HUES6 (cell line): Measurements from ENCODE around the gene HNF4A.

Experiments
- H3K27ac ChIP-seq: 2 replicates; pipeline ENCODE4 v1.7.0; 2013; ENCODE audit warnings: low read depth, mild to moderate bottlenecking, low read length, inconsistent platforms
- H3K27me3 ChIP-seq: 2 replicates; pipeline ENCODE4 v1.6.1; 2013; ENCODE audit warnings: low read length; ENCODE audit not compliant: control insufficient read depth, insufficient read depth
- H3K36me3 ChIP-seq: 2 replicates; pipeline ENCODE4 v1.6.1; 2013; ENCODE audit warnings: low read length; ENCODE audit not compliant: control insufficient read depth, insufficient read depth
- H3K4me1 ChIP-seq: 2 replicates; pipeline ENCODE4 v1.6.1; 2013; ENCODE audit warnings: low read length; ENCODE audit not compliant: control insufficient read depth, insufficient read depth
- H3K4me3 ChIP-seq: 2 replicates; pipeline ENCODE4 v1.5.1; 2013; ENCODE audit warnings: low read depth, low read length
- H3K9ac ChIP-seq: one replicate; pipeline ENCODE4 v1.6.1; 2013; ENCODE audit warnings: mild to moderate bottlenecking, low read length
- H3K9me3 ChIP-seq: 2 replicates; pipeline ENCODE4 v1.6.1; 2013; ENCODE audit warnings: low read depth, low read length; ENCODE audit not compliant: control insufficient read depth, insufficient read depth

HNF4A gene

DNA sequence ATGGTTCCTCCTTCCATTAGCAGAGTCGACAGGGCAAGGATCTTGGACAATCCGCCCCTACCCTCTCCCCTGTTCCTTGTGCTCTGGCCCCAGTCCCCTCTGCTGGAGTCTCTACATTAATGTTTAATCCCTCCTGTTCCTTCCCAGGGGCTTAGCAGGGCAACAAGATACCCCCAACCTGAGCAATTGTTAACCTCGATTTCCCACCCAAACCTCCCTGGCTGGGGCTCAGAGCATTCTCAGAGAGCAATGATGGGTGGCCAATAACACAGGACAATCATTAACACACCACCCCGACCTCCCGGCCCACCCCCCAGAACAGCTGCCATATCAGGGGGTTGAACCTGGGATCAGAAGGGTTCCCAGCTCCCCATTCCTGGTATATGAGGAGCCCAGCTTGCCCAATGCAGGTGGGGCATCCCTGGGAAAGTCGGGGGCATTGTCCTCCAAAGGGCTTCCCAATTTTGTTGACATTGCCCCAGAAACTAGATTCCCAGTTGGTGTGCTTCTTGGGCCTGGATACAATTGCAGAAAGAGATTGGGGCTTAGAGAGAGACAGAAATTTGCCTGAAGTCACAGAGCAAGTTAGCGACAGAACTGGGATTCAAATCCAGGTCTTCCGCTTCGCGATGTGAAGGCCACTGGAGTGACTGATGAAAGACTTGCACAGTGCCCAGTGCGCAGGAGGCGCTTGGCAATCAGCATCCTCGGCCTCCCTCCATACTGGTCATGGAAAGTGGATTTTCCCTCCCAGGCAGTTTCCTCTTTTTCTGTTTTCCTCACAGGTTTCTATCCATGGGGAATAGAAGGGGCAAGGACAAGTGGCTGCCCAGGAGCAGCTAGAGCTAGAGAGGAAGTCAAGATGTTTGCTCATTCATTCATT, 60.6 kb downstream of the HNF4A start:
- Histone ChIP-seq H3K36me3 (no peaks in the 10 kb centered on the region), H3K4me3 (no peak overlapping the region), H3K9me3 (no peaks in the 10 kb centered on the region), H3K4me1 (peaks cover 3% of the 10 kb centered on the region; the same call in 1 of the 2 replicates), H3K27ac (no peak overlapping the region), H3K9ac (no peak overlapping the region), H3K27me3 (peaks cover 3% of the 10 kb centered on the region; the same call in 1 of the 2 replicates)

DNA sequence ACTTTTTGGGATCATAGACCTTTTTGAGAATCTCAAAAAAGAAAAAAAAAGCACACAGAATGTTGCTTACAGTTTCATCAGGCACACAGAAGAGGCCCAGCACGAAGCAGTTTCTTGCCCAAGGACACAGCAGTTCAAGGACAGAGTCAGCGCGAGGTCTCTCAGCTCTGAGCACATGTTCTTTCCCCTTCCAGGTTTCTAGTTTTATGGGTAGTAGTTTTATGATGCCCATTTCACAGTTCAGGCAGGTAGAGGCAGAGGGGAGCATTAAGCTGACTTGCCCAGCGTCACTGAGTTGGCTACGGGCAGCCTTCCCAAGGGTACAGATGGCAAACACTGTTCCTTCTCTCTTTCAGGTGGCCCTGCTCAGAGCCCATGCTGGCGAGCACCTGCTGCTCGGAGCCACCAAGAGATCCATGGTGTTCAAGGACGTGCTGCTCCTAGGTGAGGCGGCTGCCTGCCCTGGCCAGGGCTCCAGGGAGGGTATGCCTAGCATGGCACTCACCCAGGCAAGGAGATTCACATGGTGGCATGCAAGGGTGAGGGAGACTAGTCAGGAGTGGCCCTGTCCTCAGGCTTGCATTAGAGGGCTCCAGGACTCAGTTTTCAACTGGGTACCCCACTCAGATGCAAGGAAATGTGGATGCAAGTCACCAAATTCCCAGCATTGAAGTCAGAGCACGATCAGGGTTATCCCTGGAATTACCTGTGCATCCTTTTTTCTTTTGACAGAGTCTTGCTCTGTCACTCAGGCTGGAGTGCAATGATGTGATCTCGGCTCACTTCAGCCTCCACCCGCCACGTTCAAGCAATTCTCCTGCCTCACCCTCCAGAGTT, 62.8 kb downstream of the HNF4A start:
- H3K4me3 ChIP-seq = no peak overlapping the region
- no peak overlapping the region for H3K27ac ChIP-seq
- no peak overlapping the region for H3K9ac ChIP-seq
- peaks cover 3% of the 10 kb centered on the region; the same call in 1 of the 2 replicates for H3K27me3 ChIP-seq
- no peaks in the 10 kb centered on the region for H3K4me1 ChIP-seq
- no peaks in the 10 kb centered on the region for H3K36me3 ChIP-seq
- H3K9me3 ChIP-seq = no peaks in the 10 kb centered on the region

DNA sequence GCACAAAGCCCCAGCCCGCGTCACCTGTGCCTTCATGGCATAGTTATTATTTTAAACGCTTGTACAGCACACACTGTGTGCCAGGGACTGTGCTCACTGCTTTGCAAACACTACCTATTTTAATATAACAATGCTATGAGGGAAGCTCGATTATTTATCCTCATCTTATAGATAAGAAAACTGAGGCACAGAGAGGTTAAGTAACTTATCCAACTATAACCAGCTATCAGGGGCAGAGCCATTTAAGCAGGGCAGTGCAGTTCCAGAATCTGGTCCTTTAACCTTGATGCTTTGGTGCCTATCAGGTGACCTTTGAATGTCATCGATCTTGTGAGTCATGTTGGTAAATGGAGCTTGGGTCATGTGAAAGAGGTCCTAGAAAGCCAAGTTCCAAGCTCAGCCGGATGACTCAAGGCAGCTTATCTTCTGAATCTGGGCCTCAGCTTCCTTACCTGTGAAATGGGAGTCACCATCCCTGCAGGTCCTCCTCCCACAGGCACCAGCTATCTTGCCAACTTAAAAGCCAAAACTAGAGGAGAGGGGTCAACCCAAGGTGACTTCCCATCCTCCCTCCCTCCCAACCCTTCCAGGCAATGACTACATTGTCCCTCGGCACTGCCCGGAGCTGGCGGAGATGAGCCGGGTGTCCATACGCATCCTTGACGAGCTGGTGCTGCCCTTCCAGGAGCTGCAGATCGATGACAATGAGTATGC, 63.8 kb downstream of the HNF4A start:
- Histone ChIP-seq H3K27ac (no peak overlapping the region), H3K9ac (no peak overlapping the region), H3K4me1 (no peaks in the 10 kb centered on the region), H3K4me3 (no peak overlapping the region), H3K36me3 (no peaks in the 10 kb centered on the region), H3K9me3 (no peaks in the 10 kb centered on the region), H3K27me3 (peaks cover 3% of the 10 kb centered on the region; the same call in 1 of the 2 replicates)

DNA sequence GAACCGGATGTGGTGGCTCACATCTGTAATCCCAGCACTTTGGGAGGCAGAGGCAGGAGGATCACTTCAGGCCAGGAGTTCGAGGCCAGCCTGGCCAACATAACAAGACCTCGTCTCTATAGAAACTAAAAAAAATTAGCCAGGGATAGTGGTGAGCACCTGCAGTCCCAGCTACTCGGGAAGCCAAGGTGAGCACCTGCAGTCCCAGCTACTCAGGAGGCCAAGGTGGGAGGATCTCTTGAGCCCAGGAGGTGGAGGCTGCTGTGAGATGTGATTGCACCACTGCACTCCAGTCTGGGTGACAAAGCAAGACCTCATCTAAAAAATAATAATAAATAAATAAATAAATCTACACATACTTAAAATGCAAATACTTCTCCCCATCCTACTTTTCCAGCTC, 65.0 kb downstream of the HNF4A start:
- Histone ChIP-seq H3K27me3 (peaks cover 3% of the 10 kb centered on the region; the same call in 1 of the 2 replicates), H3K36me3 (no peaks in the 10 kb centered on the region), H3K4me1 (no peaks in the 10 kb centered on the region), H3K9ac (no peak overlapping the region), H3K4me3 (no peak overlapping the region), H3K27ac (no peak overlapping the region), H3K9me3 (no peaks in the 10 kb centered on the region)

DNA sequence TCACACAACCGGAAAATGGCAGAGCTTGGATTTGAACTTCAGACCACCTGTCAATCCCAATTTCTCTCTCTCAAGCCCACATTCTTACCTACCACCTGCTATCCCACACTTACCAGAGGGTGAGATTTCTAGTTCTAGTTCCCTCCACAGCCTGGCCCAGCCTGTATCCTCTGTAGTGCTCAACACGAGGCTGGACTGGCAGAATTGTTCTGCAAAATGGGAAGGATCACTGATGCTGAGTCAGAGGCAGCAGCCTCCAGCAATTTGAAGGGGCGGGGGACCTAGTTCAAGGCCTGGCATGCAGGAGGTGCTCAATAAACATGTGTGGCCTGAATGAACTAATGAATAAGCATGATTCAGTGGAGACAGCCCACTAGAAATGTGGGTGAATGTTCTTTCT, 66.6 kb downstream of the HNF4A start:
- H3K27me3 ChIP-seq = no peaks in the 10 kb centered on the region; the same call in 1 of the 2 replicates
- H3K9me3 ChIP-seq = no peaks in the 10 kb centered on the region
- H3K36me3 ChIP-seq = no peaks in the 10 kb centered on the region
- H3K4me3 ChIP-seq = no peak overlapping the region
- H3K4me1 ChIP-seq = no peaks in the 10 kb centered on the region
- H3K27ac ChIP-seq = no peak overlapping the region
- no peak overlapping the region for H3K9ac ChIP-seq

DNA sequence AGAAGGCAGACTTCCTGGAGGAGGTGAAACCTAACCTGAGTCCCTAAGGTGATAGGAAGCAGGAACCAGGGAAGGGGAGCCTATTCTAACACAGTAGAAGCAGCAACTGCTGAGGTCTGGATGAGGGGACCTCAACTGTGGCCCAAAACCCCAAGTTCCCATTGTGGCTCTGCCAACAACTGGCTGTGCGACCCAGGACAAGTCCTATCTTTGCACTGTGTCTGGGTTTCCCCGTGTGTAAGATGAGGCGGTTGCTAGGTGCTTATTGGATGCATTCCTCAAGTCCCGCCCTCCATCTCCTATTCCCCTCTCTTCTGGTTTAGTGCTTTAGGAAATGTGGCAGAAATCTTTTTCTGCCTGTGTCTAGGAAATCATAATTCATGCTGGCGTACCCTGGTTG, 68.0 kb downstream of the HNF4A start:
- Histone ChIP-seq H3K9ac (no peak overlapping the region), H3K4me1 (no peaks in the 10 kb centered on the region), H3K36me3 (no peaks in the 10 kb centered on the region), H3K27ac (no peak overlapping the region), H3K4me3 (no peak overlapping the region), H3K27me3 (no peaks in the 10 kb centered on the region; the same call in 1 of the 2 replicates), H3K9me3 (no peaks in the 10 kb centered on the region)

DNA sequence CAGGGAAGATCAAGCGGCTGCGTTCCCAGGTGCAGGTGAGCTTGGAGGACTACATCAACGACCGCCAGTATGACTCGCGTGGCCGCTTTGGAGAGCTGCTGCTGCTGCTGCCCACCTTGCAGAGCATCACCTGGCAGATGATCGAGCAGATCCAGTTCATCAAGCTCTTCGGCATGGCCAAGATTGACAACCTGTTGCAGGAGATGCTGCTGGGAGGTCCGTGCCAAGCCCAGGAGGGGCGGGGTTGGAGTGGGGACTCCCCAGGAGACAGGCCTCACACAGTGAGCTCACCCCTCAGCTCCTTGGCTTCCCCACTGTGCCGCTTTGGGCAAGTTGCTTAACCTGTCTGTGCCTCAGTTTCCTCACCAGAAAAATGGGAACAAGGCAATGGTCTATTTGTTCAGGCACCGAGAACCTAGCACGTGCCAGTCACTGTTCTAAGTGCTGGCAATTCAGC, 68.6 kb downstream of the HNF4A start:
- no peaks in the 10 kb centered on the region for H3K4me1 ChIP-seq
- H3K9me3 ChIP-seq = no peaks in the 10 kb centered on the region

DNA sequence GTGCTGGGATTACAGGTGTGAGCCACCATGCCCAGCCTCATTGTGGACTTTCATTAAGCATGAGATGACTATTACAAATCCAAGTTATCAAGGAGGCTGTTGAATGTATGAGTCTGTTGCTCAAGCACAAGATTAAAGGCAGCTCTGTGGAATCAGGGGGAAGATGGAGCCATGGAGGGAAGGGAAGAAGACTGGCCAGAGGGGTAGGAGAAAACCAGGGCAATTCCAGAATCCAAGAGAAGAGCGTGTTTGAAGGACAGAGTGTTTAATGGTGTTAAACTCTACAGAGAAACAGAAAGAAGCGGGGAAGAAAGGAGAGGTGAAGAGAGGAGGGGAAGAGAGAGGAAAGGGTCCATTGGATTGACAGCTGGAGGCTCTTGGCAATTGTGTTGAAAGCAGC, 70.4 kb downstream of the HNF4A start:
- no peaks in the 10 kb centered on the region; the same call in 1 of the 2 replicates for H3K27me3 ChIP-seq
- H3K36me3 ChIP-seq = no peaks in the 10 kb centered on the region
- H3K9ac ChIP-seq = no peak overlapping the region
- no peak overlapping the region for H3K27ac ChIP-seq
- no peak overlapping the region for H3K4me3 ChIP-seq
- H3K4me1 ChIP-seq = no peaks in the 10 kb centered on the region
- H3K9me3 ChIP-seq = no peaks in the 10 kb centered on the region

More for the DNA sequence above, 68.6 kb downstream of the HNF4A start:
- no peak overlapping the region for H3K9ac ChIP-seq
- no peaks in the 10 kb centered on the region; the same call in 1 of the 2 replicates for H3K27me3 ChIP-seq
- no peak overlapping the region for H3K27ac ChIP-seq
- H3K36me3 ChIP-seq = no peaks in the 10 kb centered on the region
- no peak overlapping the region for H3K4me3 ChIP-seq

DNA sequence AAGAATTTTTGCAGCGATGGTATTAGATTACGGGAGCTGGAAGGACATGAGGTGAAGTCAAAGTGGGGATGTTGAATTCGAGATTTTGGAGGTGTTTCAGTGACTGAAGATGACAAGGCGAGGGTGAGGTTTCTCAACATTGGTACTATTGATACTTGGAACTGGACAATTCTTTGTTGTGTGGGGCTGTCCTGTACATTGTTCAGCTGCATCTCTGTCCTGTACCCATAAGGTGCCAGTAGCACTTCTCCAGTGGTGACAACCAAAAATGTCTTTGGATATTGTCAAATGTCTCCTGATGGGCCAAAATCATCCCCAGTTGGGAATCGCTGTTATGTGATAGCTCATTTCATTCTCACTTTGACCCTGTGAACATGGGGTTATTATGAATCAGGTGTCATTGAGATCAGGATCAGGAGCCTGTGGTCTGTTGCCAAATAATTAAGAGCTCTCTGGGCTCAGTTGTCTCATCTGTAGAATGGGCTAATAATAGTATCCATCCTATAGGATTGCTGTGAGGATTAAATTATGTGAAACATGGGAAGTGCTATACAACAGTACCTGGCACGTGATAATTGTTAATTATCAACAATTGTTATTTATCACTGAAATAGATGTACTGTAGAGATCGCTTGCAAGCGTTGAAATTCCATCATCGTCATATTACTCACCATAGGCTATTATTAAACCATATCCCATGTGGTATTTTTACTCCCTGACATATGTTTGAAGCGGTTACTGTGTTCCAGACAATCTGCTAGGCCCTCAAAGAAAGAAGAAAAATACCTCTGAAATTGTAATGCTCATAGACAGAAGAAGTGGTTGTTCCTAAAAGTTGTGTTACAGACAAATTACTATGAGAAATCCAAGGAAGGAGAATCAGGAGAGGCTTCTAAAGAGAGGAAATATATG, 71.6 kb downstream of the HNF4A start:
- H3K9me3 ChIP-seq = no peaks in the 10 kb centered on the region
- no peaks in the 10 kb centered on the region for H3K36me3 ChIP-seq
- H3K4me1 ChIP-seq = no peaks in the 10 kb centered on the region; the same call in 1 of the 2 replicates
- H3K9ac ChIP-seq = no peak overlapping the region
- H3K27ac ChIP-seq = no peak overlapping the region
- H3K27me3 ChIP-seq = no peaks in the 10 kb centered on the region; the same call in 1 of the 2 replicates
- no peak overlapping the region for H3K4me3 ChIP-seq

DNA sequence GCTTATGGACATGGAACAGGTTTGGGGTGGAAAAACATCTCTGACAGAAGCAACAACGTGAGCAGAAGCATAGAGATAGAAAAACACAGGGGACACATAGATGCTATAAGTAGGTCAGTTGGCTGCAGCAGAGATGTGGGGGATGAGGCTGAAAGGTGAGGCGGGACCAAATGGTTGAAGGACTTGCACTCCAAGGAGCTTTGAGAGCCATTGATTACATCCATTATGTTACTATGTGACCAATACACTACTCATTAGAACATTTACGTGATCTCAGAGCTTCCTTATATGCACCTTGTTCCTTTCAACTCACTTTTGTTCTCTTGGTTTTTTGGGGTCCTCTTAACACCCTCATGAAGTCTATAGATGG, 72.3 kb downstream of the HNF4A start:
- Histone ChIP-seq H3K4me3 (no peak overlapping the region), H3K27ac (no peak overlapping the region), H3K27me3 (no peaks in the 10 kb centered on the region; the same call in 1 of the 2 replicates), H3K9me3 (no peaks in the 10 kb centered on the region), H3K4me1 (no peaks in the 10 kb centered on the region; the same call in 1 of the 2 replicates), H3K9ac (no peak overlapping the region), H3K36me3 (no peaks in the 10 kb centered on the region)
